Right renal cortex interstitium (tissue), 3 donors: ENCODE data around the gene ZFYVE21. TPM values are rescaled to one million over a fixed set of nuclear protein-coding genes. Genes with fewer than 3 reads are reported as not detected.

ENCODE experiments used
- DNase-seq, 3 donors: peaks; one replicate each; pipeline ENCODE4 v3.0.0-alpha.2; 2013; ENCODE audit warnings: low read depth in 3 of 3, low spot score in 2 of 3
- polyA plus RNA-seq, 3 donors: library from polyadenylated mRNA; unstranded; fragments of 120-200 nt; gene quantifications; one replicate each; pipeline ENCODE4 v1.2.1, GENCODE V29; 2013; ENCODE audit not compliant: insufficient read length in 3 of 3

Gene ZFYVE21
- polyA plus RNA-seq, 3 donors: 48.7 to 53.6 (median 49.6) TPM

GRCh38 chr14:103704708-103705107, 10.9 kb upstream of the ZFYVE21 start:
- no peak for DNase-seq

- DNase-seq: no peak
These were observed 10.5 kb upstream of the ZFYVE21 start for GRCh38 chr14:103705118-103705503.

- DNase-seq: no peak
These were observed 9.9 kb upstream of the ZFYVE21 start for GRCh38 chr14:103705504-103706284.

- no peak for DNase-seq
These were observed 8.9 kb upstream of the ZFYVE21 start for GRCh38 chr14:103706551-103707328.

- DNase-seq: no peak
These were observed 8.0 kb upstream of the ZFYVE21 start for GRCh38 chr14:103707329-103708263.

- DNase-seq: no peak
These were observed 6.8 kb upstream of the ZFYVE21 start for GRCh38 chr14:103708750-103709187.

- DNase-seq: no peak
These were observed 5.8 kb upstream of the ZFYVE21 start for GRCh38 chr14:103709814-103710213.

- no peak for DNase-seq
These were observed 4.7 kb upstream of the ZFYVE21 start for GRCh38 chr14:103710771-103711377.

- no peak for DNase-seq
These were observed 3.8 kb upstream of the ZFYVE21 start for GRCh38 chr14:103711516-103712431.

GRCh38 chr14:103712633-103713247, 2.9 kb upstream of the ZFYVE21 start:
- DNase-seq: no peak

GRCh38 chr14:103713304-103714062, 2.1 kb upstream of the ZFYVE21 start:
- DNase-seq: no peak

GRCh38 chr14:103714063-103714724, 1.4 kb upstream of the ZFYVE21 start:
- no peak for DNase-seq

GRCh38 chr14:103716091-103716801, 636 bp downstream of the ZFYVE21 start:
- DNase-seq: no peak

- no peak for DNase-seq
These were observed 1.3 kb downstream of the ZFYVE21 start for GRCh38 chr14:103716899-103717411.

- DNase-seq: no peak
These were observed 3.0 kb downstream of the ZFYVE21 start for GRCh38 chr14:103718572-103718971.

GRCh38 chr14:103719751-103720150, 4.1 kb downstream of the ZFYVE21 start:
- no peak for DNase-seq
